ENCODE results near the gene ROCK2.

- no peak for TF ChIP-seq GATA2 (IDR thresholded peaks at IDR 0.05; ENCODE audit: low read depth, low read length)
- TF ChIP-seq GATA3 (IDR thresholded peaks at IDR 0.05; ENCODE audit: low read depth, low read length): no peak
These were observed 189.5 kb downstream of the ROCK2 start for GRCh38 chr2:11154923-11155380.
